HepG2 (cell line): ENCODE data around the gene AK8.

Experiments used
- BCL6 ChIP-seq: IDR thresholded peaks from 2 replicates; pipeline ENCODE4 v1.6.1; 2016; ENCODE audit warnings: missing genetic modification reagents, missing compliant biosample characterization
- CTCF ChIP-seq: sonication (generic); formaldehyde crosslinking; IDR thresholded peaks from 2 replicates; pipeline ENCODE4 v1.5.0; 2020; ENCODE audit warnings: mild to moderate bottlenecking, missing genetic modification reagents, moderate library complexity
- FOXM1 ChIP-seq: sonication (generic); formaldehyde crosslinking; IDR thresholded peaks from 2 replicates; pipeline ENCODE4 v1.5.0; 2020; ENCODE audit warnings: missing genetic modification reagents
- KMT2B ChIP-seq: IDR thresholded peaks from 2 replicates; pipeline ENCODE4 v1.6.1; 2016; ENCODE audit warnings: missing genetic modification reagents, missing compliant biosample characterization
- MIER2 ChIP-seq: IDR thresholded peaks from 2 replicates; pipeline ENCODE4 v1.6.1; 2016; ENCODE audit warnings: missing biosample characterization, missing genetic modification reagents
- REST ChIP-seq, 2 experiments: IDR thresholded peaks; 2 replicates each; pipeline ENCODE4 v1.6.1; 2011 to 2012; ENCODE audit warnings: low read length in 2 of 2, borderline replicate concordance in 1 of 2, low read depth in 1 of 2, mild to moderate bottlenecking in 1 of 2, moderate library complexity in 1 of 2
- RFX5 ChIP-seq: IDR thresholded peaks from 2 replicates; pipeline ENCODE4 v1.6.1; 2011; ENCODE audit warnings: low read depth, low read length, improper control_type of control experiment
- THAP7 ChIP-seq: sonication (generic); formaldehyde crosslinking; IDR thresholded peaks from 2 replicates; pipeline ENCODE4 v1.8.1; 2023; ENCODE audit warnings: mild to moderate bottlenecking, missing genetic modification reagents
- ZBTB38 ChIP-seq: sonication (generic); formaldehyde crosslinking; IDR thresholded peaks from 2 replicates; pipeline ENCODE4 v1.5.1; 2020; ENCODE audit warnings: mild to moderate bottlenecking, missing genetic modification reagents

GRCh38 chr9:132866898-132867297 is 11.2 kb downstream of the AK8 start:
- TF ChIP-seq BCL6 (no peak), FOXM1 (CRISPR knock-in tag) (no peak), THAP7 (CRISPR knock-in tag) (no peak), ZBTB38 (CRISPR knock-in tag) (no peak), CTCF (CRISPR knock-in tag) (no peak), RFX5 (no peak), REST (IDR thresholded peaks at IDR 0.05; ENCODE audit: borderline replicate concordance in 1 of 2, low read depth in 1 of 2, low read length in 2 of 2) (no peak), KMT2B (CRISPR knock-in tag) (no peak), MIER2 (CRISPR knock-in tag) (no peak)
